Pons (tissue), 1 donor: ENCODE data around the gene TULP4.
"Not testable (repeated sequence)": the region's sequence is repeated elsewhere in the genome, so short reads cannot be mapped to it uniquely, and the experiment has no call there.

Source experiments
- DNase-seq: peaks from one replicate; pipeline ENCODE4 v3.0.0-alpha.2; 2016; ENCODE audit warnings: low spot score

TULP4 gene

GRCh38 chr6:158293122-158293521 lies 19.1 kb upstream of the TULP4 start:
- DNase-seq = no peak

GRCh38 chr6:158295976-158296853 lies 16.1 kb upstream of the TULP4 start:
- DNase-seq = not testable (repeated sequence)

DNA sequence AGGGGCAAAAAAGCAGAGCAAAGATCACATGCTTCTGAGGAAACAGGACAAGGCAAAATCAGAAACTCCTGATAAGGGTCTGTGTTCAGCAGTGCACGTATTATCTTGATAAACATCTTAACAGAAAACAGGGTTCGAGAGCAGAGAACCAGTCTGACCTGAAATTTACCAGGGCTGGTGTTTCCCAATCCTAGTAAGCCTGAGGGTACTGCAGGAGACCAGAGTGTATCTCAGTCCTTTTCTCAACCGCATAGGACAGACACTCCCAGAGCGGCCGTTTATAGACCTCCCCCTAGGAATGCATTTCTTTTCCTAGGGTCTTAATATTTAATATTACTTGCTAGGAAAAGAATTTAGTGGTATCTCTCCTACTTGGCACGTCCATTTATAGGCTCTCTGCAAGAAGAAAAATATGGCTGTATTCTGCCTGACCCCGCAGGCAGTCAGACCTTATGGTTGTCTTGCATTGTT lies 15.4 kb upstream of the TULP4 start:
- DNase-seq = not testable (repeated sequence)

- DNase-seq = not testable (repeated sequence)
Observed at GRCh38 chr6:158297657-158298056, 14.6 kb upstream of the TULP4 start.

- not testable (repeated sequence) for DNase-seq
Observed at GRCh38 chr6:158300306-158301143, 11.7 kb upstream of the TULP4 start.

DNA sequence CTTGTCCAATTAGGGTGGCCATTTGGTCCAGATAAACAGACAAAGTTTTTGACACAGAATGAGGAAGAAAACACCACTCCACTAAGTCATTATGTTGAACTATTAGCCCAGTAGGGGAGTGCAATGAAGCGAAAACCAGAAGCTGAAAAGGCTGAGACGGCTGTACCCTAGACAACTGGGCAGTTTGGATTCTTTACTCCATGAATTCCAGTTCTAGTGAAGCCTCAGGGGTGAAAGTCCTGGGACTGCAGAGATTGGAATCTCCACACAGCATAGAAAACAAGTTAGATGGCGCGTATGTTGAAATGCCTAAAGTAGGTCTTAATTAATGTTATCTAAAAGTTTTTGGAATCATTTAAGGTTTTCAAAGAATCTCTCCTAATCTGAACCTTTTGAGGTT lies 10.7 kb upstream of the TULP4 start:
- not testable (repeated sequence) for DNase-seq

DNA sequence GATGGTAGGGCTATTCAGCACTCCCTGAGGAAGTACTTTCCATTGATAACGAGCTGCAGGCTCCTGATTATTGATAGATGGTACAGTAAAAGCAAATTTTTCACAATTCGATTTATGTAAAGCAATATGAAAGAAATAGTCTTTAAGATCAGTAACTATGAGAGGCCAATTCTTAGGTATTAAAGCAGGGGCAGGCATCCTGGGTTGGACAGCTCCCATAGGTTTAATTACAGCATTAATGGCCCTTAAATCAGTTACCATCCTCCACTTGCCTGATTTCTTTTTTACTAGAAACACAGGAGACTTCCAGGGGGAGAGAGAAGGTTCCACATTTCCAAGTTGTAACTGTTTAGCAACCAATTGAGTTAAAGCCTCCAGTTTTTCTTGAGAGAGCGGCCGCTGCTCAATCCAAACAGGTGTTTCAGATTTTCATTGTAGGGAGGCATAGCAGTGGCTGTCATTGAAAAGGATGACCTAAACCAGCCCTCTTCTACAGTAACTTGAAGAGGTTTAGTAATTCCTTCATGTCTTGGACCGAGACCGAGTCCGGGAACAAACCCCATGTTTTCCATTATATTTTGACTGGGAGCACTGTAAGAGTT lies 10.0 kb upstream of the TULP4 start:
- DNase-seq = not testable (repeated sequence)

DNA sequence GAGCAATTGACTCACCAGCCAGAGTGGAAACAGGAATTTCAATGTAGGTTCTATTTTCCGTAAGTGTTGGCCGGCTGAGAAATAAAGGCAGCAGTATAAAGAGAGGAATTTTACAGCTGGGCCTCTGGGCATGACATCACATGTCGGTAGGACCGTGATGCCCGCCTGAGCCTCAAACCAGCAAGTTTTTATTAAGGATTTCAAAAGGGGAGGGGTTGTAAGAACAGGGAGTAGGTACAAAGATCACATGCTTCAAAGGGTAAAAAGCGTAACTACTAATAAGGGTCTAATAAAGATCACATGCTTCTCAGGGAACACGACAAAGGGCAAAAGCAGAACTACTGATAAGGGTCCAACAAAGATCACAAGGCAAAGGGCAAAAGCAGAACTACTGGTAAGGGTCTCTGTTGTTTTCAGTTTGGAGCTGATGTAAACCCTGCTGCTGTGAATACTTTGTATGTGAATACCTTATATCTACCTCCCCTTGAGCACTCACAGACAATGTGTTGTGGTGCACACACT lies 9.0 kb upstream of the TULP4 start:
- DNase-seq = no peak

DNA sequence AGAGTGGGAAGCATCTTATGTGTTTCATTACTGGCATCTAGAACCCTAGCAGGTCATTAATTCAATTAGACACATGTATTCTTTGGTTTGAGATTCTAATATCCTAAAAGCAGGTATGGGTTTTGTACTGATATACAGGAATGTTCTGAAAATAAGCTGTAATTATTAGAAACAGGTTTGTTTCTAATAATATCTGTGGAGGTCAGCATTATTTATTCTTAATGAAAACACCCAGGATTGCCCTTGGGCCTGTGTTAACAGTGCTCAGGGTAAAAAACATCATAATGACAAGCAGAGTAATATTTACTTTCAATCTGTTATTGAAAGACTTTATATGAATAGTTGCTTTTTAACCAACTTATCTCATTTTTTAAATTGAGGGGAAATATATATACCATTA lies 8.0 kb upstream of the TULP4 start:
- DNase-seq = no peak

DNA sequence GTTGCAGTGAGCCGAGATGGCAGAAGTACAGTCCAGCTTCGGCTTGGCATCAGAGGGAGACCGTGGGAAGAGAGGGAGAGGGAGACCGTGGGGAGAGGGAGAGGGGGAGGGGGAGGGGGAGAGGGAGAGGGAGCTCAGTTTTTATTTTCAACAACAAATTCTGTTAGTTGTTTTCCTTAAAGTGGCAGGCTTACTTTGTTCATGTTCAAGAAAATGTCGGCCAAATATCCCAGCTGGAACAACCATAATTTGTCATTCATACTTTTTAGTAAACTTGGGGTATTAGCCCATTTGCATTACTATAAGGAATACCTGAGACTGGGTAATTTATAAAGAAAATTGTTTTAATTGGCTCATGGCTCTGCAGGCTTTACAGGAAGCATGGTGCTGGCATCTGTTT lies 2.5 kb upstream of the TULP4 start:
- no peak for DNase-seq

GRCh38 chr6:158311193-158311592 lies 1.1 kb upstream of the TULP4 start:
- DNase-seq = no peak

GRCh38 chr6:158311626-158312025 lies 639 bp upstream of the TULP4 start:
- DNase-seq = no peak

DNA sequence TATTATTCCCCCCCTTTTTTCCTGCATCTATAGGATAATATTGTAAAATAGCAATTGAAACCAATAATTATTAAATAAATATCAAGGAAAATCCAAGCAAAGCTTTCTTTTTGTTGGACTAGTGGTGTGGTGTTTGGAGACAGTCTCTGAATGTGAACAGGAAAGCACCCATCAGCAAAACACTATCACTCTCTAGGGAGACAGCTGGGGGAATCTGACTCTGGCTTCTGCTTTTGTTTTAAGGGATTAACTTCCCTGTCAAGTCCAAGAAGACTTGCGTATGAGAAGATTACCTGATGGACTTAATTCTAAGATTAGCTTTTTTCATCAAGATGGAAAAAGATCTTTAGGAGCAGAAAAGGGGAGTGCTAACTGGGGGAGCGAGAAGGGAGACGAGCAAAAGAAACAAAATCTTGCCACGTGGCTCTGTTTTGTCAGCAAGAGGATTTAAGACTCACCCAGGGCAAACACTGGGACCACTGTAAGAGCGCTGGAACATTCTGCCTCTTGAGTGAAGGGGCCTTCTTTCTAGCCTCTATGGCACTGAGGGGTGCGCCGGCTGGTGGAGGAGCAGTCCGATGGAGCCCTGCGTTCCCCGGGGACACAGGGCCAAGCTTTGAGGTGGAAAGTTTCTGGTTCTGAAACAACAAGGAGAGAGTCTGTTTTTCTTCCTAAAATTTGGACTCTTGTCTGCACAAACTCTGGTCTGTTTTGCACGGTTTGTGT lies 570 bp downstream of the TULP4 start:
- DNase-seq = peak; percentile 58

- no peak for DNase-seq
Observed at GRCh38 chr6:158313989-158314388, 1.7 kb downstream of the TULP4 start.

GRCh38 chr6:158314737-158315136 lies 2.5 kb downstream of the TULP4 start:
- no peak for DNase-seq

GRCh38 chr6:158316022-158316421 lies 3.8 kb downstream of the TULP4 start:
- DNase-seq = no peak

DNA sequence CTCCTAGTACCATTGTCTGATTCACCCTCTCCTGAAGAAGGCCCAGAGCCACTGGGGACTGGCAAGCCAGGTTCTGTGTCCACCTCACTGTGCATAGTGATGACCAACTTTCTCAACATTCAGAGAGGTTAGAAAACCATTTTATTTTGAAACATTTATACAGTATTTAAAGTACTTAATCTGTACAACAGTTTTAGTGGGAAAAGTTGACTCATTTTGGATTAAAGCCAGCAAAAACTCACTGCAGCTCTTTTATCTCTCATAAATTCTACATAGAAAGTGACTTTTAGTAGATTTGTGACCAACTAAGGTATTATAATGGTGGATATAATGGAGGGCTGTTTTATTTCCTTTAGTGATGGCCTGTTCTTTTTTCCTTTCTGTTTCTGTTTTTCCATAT lies 9.7 kb downstream of the TULP4 start:
- DNase-seq = no peak

DNA sequence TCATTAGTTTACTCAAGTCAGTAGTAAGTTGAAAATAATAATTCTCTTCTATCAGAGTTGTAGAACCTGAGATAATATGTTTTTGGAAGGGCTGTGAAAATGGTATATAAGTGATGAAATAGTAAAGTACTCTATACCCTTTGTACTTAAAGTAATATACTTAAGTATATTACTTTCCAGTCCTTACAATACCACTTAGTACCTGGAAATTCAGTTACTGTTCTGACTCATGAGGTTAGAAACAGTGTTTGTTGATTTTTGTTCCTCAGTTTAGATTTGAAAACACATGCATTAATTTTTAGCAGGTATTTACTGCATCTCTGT lies 10.1 kb downstream of the TULP4 start:
- no peak for DNase-seq

GRCh38 chr6:158322724-158323560 lies 10.7 kb downstream of the TULP4 start:
- no peak for DNase-seq

GRCh38 chr6:158323561-158323958 lies 11.3 kb downstream of the TULP4 start:
- no peak for DNase-seq

DNA sequence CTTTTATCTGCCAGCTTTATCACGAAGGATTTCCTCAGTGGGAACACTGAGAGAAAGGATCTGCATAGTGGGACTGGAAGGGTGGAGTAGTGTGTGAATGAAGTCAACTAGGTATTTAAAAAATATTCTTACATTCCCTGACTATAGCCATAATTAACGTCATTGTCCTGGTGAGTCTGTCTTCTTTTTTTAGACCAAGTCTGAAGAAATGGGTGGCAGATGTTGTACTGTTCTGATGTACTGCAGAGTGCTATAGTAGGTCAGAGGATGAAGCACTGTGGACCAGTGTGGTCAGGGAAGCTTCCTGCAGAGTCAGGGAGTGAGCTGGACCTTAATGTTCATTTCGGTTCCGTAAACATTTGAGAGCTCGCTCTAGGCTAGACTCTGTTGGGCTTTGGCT lies 11.9 kb downstream of the TULP4 start:
- no peak for DNase-seq
